ENCODE measurements around the gene PITPNM3.

GRCh38 chr17:6429266-6429665 is 127.1 kb downstream of the PITPNM3 start:
- TF ChIP-seq, protein P1, sequence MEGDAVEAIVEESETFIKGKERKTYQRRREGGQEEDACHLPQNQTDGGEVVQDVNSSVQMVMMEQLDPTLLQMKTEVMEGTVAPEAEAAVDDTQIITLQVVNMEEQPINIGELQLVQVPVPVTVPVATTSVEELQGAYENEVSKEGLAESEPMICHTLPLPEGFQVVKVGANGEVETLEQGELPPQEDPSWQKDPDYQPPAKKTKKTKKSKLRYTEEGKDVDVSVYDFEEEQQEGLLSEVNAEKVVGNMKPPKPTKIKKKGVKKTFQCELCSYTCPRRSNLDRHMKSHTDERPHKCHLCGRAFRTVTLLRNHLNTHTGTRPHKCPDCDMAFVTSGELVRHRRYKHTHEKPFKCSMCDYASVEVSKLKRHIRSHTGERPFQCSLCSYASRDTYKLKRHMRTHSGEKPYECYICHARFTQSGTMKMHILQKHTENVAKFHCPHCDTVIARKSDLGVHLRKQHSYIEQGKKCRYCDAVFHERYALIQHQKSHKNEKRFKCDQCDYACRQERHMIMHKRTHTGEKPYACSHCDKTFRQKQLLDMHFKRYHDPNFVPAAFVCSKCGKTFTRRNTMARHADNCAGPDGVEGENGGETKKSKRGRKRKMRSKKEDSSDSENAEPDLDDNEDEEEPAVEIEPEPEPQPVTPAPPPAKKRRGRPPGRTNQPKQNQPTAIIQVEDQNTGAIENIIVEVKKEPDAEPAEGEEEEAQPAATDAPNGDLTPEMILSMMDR (IDR thresholded peaks at IDR 0.05): no peak
- no peak for TF ChIP-seq POLR2AphosphoS5 (IDR thresholded peaks at IDR 0.05; ENCODE audit: low read depth, low read length)
- TF ChIP-seq SIN3A (IDR thresholded peaks at IDR 0.05; ENCODE audit: borderline replicate concordance, insufficient read depth, low read depth, low read length): no peak
- TF ChIP-seq TCF7L2 (IDR thresholded peaks at IDR 0.05; ENCODE audit: low read depth, low read length): no peak
